ENCODE measurements around the gene ZC3H14. TPM values are rescaled to one million over a fixed set of nuclear protein-coding genes. Genes with fewer than 3 reads are reported as not detected.
"Not testable (repeated sequence)": the region's sequence is repeated elsewhere in the genome, so short reads cannot be mapped to it uniquely, and the experiment has no call there.

Gene ZC3H14
- total and polyA plus RNA-seq, 2 experiments from 2014 or later, result 39.9 to 68.4 TPM

DNA sequence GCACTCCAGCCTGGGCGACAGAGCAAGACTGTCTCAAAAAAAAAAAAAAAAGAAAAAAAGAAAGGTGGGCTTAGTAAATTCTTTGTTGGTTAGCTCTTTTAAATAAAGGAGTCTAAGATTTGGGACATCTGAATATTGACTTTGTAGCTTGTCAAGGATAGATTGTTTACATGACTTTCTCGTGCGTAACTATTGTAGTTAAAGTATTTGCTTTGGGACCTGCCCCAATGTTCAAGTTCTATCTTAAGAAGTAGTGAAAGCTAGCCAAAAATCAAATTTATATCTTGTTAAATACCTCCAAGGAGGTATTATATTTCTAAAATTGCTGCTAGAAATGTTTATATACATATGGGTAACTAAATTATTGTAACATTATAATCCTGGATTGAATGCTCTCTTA is 40.4 kb upstream of the ZC3H14 start:
- Histone ChIP-seq H3K27ac (no peak overlapping the region), H3K9me3 (ENCODE audit: low read depth) (no peaks in the 10 kb centered on the region), H4K20me1 (ENCODE audit: insufficient read depth, poor library complexity, severe bottlenecking) (no peaks in the 10 kb centered on the region), H3K79me2 (peaks cover 35% of the 10 kb centered on the region), H3K4me2 (no peak overlapping the region), H3K9me2 (replicated peaks; ENCODE audit: insufficient read depth) (no peaks in the 10 kb centered on the region), H2AFZ (no peak overlapping the region), H3K4me1 (ENCODE audit: insufficient read depth) (no peaks in the 10 kb centered on the region), H3K4me3 (no peak overlapping the region), H3K36me3 (replicated peaks; ENCODE audit: insufficient read depth, low read depth) (no peaks in the 10 kb centered on the region), H3K27me3 (no peaks in the 10 kb centered on the region)
- DNase-seq (ENCODE audit: low spot score), result no peak
- WGBS (ENCODE audit: low lambda C conversion rate, missing lambda C conversion rate), result 68% methylated on average over 3 of the region's 3 CpGs
- no peak for TF ChIP-seq EZH2phosphoT487 (IDR thresholded peaks at IDR 0.05; ENCODE audit: low read depth, severe bottlenecking, unreplicated experiment)
- no peak for TF ChIP-seq EZH2 (IDR thresholded peaks at IDR 0.05; ENCODE audit: borderline replicate concordance)

GRCh38 chr14:88529889-88530288 is 32.9 kb upstream of the ZC3H14 start:
- DNase-seq (ENCODE audit: low spot score); H3K9me2 ChIP-seq (replicated peaks; ENCODE audit: insufficient read depth); H3K27me3 ChIP-seq; H3K4me3 ChIP-seq; H2AFZ ChIP-seq; H3K27ac ChIP-seq; H4K20me1 ChIP-seq (ENCODE audit: insufficient read depth, poor library complexity, severe bottlenecking); H3K4me2 ChIP-seq; H3K9me3 ChIP-seq (ENCODE audit: low read depth); H3K36me3 ChIP-seq (replicated peaks; ENCODE audit: insufficient read depth, low read depth); H3K4me1 ChIP-seq (ENCODE audit: insufficient read depth): not testable (repeated sequence)
- WGBS (ENCODE audit: low lambda C conversion rate, missing lambda C conversion rate), result 100% methylated on average over 1 of the region's 1 CpG
- peaks cover 40% of the 10 kb centered on the region for H3K79me2 ChIP-seq

DNA sequence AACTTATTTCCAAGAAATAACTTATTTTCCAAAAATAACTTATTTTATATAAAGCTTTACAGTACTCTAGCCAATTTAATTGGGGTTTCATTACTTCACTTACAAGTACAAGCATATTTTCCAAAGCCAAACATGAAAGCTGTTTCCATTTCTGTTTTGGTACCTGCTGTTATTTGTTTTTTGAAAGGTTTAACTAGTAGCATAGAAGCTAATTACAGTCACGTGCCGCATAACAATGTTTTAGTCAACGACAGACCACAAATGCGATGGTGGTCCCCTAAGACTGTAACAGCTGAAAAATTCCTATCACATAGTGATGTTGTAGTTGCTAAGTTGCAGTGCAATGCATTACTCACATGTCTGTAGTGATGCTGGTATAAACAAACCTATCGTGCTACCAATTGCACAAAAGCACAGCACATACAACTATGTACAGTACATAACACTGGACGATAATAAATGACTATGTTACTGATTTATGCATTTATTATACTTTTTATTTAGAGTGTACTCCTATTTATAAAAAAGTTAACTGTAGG is 29.7 kb upstream of the ZC3H14 start:
- Histone ChIP-seq H2AFZ (no peak overlapping the region), H3K4me1 (ENCODE audit: insufficient read depth) (no peaks in the 10 kb centered on the region), H3K9me3 (ENCODE audit: low read depth) (no peaks in the 10 kb centered on the region), H3K79me2 (peaks cover 46% of the 10 kb centered on the region), H3K4me2 (no peak overlapping the region), H3K4me3 (no peak overlapping the region), H3K27me3 (no peaks in the 10 kb centered on the region), H3K9me2 (replicated peaks; ENCODE audit: insufficient read depth) (no peaks in the 10 kb centered on the region), H3K36me3 (replicated peaks; ENCODE audit: insufficient read depth, low read depth) (no peaks in the 10 kb centered on the region), H4K20me1 (ENCODE audit: insufficient read depth, poor library complexity, severe bottlenecking) (no peaks in the 10 kb centered on the region), H3K27ac (no peak overlapping the region)
- TF ChIP-seq EZH2phosphoT487 (IDR thresholded peaks at IDR 0.05; ENCODE audit: low read depth, severe bottlenecking, unreplicated experiment) (no peak), EZH2 (IDR thresholded peaks at IDR 0.05; ENCODE audit: borderline replicate concordance) (no peak)
- TF ChIP-seq, protein P1, sequence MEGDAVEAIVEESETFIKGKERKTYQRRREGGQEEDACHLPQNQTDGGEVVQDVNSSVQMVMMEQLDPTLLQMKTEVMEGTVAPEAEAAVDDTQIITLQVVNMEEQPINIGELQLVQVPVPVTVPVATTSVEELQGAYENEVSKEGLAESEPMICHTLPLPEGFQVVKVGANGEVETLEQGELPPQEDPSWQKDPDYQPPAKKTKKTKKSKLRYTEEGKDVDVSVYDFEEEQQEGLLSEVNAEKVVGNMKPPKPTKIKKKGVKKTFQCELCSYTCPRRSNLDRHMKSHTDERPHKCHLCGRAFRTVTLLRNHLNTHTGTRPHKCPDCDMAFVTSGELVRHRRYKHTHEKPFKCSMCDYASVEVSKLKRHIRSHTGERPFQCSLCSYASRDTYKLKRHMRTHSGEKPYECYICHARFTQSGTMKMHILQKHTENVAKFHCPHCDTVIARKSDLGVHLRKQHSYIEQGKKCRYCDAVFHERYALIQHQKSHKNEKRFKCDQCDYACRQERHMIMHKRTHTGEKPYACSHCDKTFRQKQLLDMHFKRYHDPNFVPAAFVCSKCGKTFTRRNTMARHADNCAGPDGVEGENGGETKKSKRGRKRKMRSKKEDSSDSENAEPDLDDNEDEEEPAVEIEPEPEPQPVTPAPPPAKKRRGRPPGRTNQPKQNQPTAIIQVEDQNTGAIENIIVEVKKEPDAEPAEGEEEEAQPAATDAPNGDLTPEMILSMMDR (IDR thresholded peaks at IDR 0.05; ENCODE audit: poor library complexity), result no peak
- DNase-seq (ENCODE audit: low spot score), result no peak
- WGBS (ENCODE audit: low lambda C conversion rate, missing lambda C conversion rate), result 91% methylated on average over 6 of the region's 6 CpGs

DNA sequence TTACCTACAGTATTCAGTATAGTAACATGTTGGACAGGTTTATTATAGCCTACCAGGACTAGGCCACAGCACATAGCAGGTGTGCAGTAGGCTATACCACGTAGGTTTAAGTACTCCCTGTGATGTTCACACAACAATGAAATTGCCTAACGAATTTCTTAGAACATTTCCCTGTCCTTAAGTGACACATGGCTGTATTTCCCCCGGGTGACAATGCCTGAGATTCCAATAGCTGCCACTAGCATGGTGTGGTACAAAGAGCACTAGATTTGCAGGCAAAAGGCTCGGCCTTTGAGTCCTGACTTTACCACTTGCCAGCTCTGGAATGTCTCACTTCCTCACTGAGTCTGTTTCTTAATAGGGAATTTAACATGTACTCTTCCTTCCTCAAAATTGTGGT is 27.7 kb upstream of the ZC3H14 start:
- H2AFZ ChIP-seq, result no peak overlapping the region
- peak; percentile 58 for DNase-seq (ENCODE audit: low spot score)
- H3K27me3 ChIP-seq, result no peaks in the 10 kb centered on the region
- TF ChIP-seq, protein P1 (IDR thresholded peaks at IDR 0.05; ENCODE audit: poor library complexity), result no peak
- no peak for TF ChIP-seq EZH2phosphoT487 (IDR thresholded peaks at IDR 0.05; ENCODE audit: low read depth, severe bottlenecking, unreplicated experiment)
- TF ChIP-seq EZH2 (IDR thresholded peaks at IDR 0.05; ENCODE audit: borderline replicate concordance), result no peak
- no peaks in the 10 kb centered on the region for H4K20me1 ChIP-seq (ENCODE audit: insufficient read depth, poor library complexity, severe bottlenecking)
- H3K4me1 ChIP-seq (ENCODE audit: insufficient read depth), result no peaks in the 10 kb centered on the region
- no peak overlapping the region for H3K4me3 ChIP-seq
- H3K9me2 ChIP-seq (replicated peaks; ENCODE audit: insufficient read depth), result no peaks in the 10 kb centered on the region
- WGBS (ENCODE audit: low lambda C conversion rate, missing lambda C conversion rate), result 74% methylated on average over 4 of the region's 4 CpGs
- H3K79me2 ChIP-seq, result peaks cover 50% of the 10 kb centered on the region
- H3K4me2 ChIP-seq, result no peak overlapping the region
- no peak overlapping the region for H3K27ac ChIP-seq
- no peaks in the 10 kb centered on the region for H3K9me3 ChIP-seq (ENCODE audit: low read depth)
- no peaks in the 10 kb centered on the region for H3K36me3 ChIP-seq (replicated peaks; ENCODE audit: insufficient read depth, low read depth)
